Measurements from ENCODE around the gene PHACTR1.

DNA sequence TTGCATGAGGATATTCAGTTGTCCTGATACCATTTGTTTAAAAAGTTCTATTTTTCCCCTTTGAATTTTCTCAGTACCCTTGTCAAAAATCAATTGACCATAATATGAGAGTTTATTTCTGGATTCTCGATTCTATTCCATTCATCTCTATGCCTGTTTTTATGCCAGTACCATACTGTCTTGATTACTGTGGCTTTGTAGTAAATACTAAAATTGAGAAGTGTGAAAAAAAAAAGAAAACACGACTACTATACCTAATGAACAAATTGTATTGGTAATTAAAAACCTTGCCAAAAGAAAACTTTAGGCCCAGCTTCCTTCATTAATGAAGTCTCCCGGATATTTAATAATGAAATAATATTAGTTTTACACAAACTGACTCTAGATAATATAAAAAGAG, 426.0 kb downstream of the PHACTR1 start:
- no peak for TF ChIP-seq POLR2A (IDR thresholded peaks at IDR 0.05)
- TF ChIP-seq, protein P1, sequence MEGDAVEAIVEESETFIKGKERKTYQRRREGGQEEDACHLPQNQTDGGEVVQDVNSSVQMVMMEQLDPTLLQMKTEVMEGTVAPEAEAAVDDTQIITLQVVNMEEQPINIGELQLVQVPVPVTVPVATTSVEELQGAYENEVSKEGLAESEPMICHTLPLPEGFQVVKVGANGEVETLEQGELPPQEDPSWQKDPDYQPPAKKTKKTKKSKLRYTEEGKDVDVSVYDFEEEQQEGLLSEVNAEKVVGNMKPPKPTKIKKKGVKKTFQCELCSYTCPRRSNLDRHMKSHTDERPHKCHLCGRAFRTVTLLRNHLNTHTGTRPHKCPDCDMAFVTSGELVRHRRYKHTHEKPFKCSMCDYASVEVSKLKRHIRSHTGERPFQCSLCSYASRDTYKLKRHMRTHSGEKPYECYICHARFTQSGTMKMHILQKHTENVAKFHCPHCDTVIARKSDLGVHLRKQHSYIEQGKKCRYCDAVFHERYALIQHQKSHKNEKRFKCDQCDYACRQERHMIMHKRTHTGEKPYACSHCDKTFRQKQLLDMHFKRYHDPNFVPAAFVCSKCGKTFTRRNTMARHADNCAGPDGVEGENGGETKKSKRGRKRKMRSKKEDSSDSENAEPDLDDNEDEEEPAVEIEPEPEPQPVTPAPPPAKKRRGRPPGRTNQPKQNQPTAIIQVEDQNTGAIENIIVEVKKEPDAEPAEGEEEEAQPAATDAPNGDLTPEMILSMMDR (IDR thresholded peaks at IDR 0.05) = no peak
